ENCODE measurements around the gene TMEM119. TPM values are rescaled to one million over a fixed set of nuclear protein-coding genes. Genes with fewer than 3 reads are reported as not detected.
A peak's percentile ranks its signal among the peaks of the same experiment; 100 is the strongest.

The TMEM119 gene
- total and polyA plus RNA-seq, 10 of the 15 experiments (the other 5 are each of a cell fraction or from before 2014, with no cell fraction given): 0.11 to 0.44 (median 0.19) TPM; not detected in 5

GRCh38 chr12:108635997-108636808 is 38.3 kb upstream of the TMEM119 start:
- CTCF ChIA-PET: interaction anchor here (0.7 to 17.2 kb wide), 12 partner anchors 17 to 315 kb away, joined by 3 to 244 read pairs (median 4); partner anchors contain the start of genes ISCU and SART3
- in situ Hi-C loops (cut with MboI) (loop anchor here (10.0 kb wide), 1 partner anchor 459 kb away; the partner anchor contains the start of genes ALKBH2 and UNG), intact Hi-C loops (cut with micrococcal nuclease; ENCODE audit: unreplicated experiment) (loop anchor here (1.0 to 10.0 kb wide), 6 partner anchors 19 to 459 kb away; partner anchors contain the start of genes ALKBH2, CMKLR1 and UNG)
- Histone ChIP-seq H3K36me3 (ENCODE audit: control insufficient read depth in 2 of 2, insufficient read depth in 2 of 2, low read length in 1 of 2) (no peaks in the 10 kb centered on the region; a peak in 1 of 4 replicates), H2AFZ (ENCODE audit: control insufficient read depth, low read depth, low read length) (no peak overlapping the region), H3K27me3 (replicated peaks in 1 of 2; ENCODE audit: control insufficient read depth in 2 of 2, insufficient read depth in 2 of 2, low read length in 1 of 2) (no peaks in the 10 kb centered on the region), H3K9ac (ENCODE audit: control insufficient read depth, insufficient read depth, low read length) (peak overlapping the region; percentile 78), H3K27ac (ENCODE audit: control insufficient read depth, insufficient read depth) (peak overlapping the region; percentile 86), H3K4me3 (peak overlapping the region; percentile 76), H4K20me1 (ENCODE audit: control insufficient read depth, insufficient read depth) (no peaks in the 10 kb centered on the region), H3K79me2 (ENCODE audit: control insufficient read depth, insufficient read depth, low read length) (peaks cover 26% of the 10 kb centered on the region), H3K4me1 (ENCODE audit: control insufficient read depth, insufficient read depth, low read length) (peaks cover 84% of the 10 kb centered on the region), H3K4me2 (ENCODE audit: control insufficient read depth, insufficient read depth) (peak overlapping the region; percentile 78), H3K9me3 (replicated peaks; ENCODE audit: control insufficient read depth, insufficient read depth, low read length) (no peaks in the 10 kb centered on the region)
- SMC1A ChIA-PET (ENCODE audit: uncharacterized antibody, unreplicated experiment): interaction anchor here (0.5 to 16.7 kb wide), 31 partner anchors 9 to 315 kb away, joined by 3 to 397 read pairs (median 5); partner anchors contain the start of genes ISCU and SART3
- RAD21 ChIA-PET (ENCODE audit: unreplicated experiment): interaction anchor here (0.6 to 17.3 kb wide), 23 partner anchors 17 to 457 kb away, joined by 3 to 413 read pairs (median 6); partner anchors contain the start of genes ALKBH2, CORO1C, ISCU and SART3
- ATAC-seq (peak; percentile 0), FAIRE-seq (no peak), DNase-seq (ENCODE audit: low read depth, low spot score) (no peak)
- POLR2A ChIA-PET: interaction anchor here (0.6 to 10.5 kb wide), 16 partner anchors 9 to 226 kb away, joined by 3 to 199 read pairs (median 4); partner anchors contain the start of gene ISCU
- 18% methylated on average over 6 of the region's 6 CpGs for WGBS (ENCODE audit: insufficient coverage, insufficient replicate concordance, low lambda C conversion rate, missing lambda C conversion rate)
- TSS peak; percentile 91 for BruUV-seq (replicated peaks)
- TF ChIP-seq SUZ12 (IDR thresholded peaks at IDR 0.05; ENCODE audit: unreplicated experiment) (no peak), FOXK2 (IDR thresholded peaks at IDR 0.05) (no peak), TARDBP (IDR thresholded peaks at IDR 0.05; ENCODE audit: borderline replicate concordance) (no peak), POLR2AphosphoS5 (IDR thresholded peaks at IDR 0.05; ENCODE audit: low read length) (peak; percentile 96), EP300 (IDR thresholded peaks at IDR 0.05; ENCODE audit: borderline replicate concordance in 1 of 2, control insufficient read depth in 1 of 2, low read depth in 2 of 2, low read length in 2 of 2) (no peak), ZBTB11 (CRISPR knock-in tag; IDR thresholded peaks at IDR 0.05) (0 out of 2 replicates have a peak, but pooled peaks have one; percentile 5), CREB1 (IDR thresholded peaks at IDR 0.05; ENCODE audit: low read depth) (no peak), STAT1 (conservative IDR thresholded peaks at IDR 0.05) (no peak), KDM1A (IDR thresholded peaks at IDR 0.05; ENCODE audit: borderline replicate concordance) (no peak), IKZF2 (IDR thresholded peaks at IDR 0.05) (no peak), RUNX3 (IDR thresholded peaks at IDR 0.05; ENCODE audit: low read length) (peak; percentile 39; the same call in 1 of the 2 replicates), ZNF384 (IDR thresholded peaks at IDR 0.05; ENCODE audit: borderline replicate concordance, low read depth, low read length) (0 out of 2 replicates have a peak, but pooled peaks have one; percentile 2), EZH2 (IDR thresholded peaks at IDR 0.05; ENCODE audit: borderline replicate concordance, control insufficient read depth, low read depth, low read length) (no peak), POLR2A (IDR thresholded peaks at IDR 0.05; ENCODE audit: low read depth, low read length) (no peak), USF1 (IDR thresholded peaks at IDR 0.05; ENCODE audit: borderline replicate concordance, extremely low read length, insufficient read depth, low read depth, low read length) (no peak), PKNOX1 (IDR thresholded peaks at IDR 0.05) (no peak), HDGF (IDR thresholded peaks at IDR 0.05) (no peak)

All from GM12878 (cell line).